ENCODE measurements around the gene CASTOR1. TPM values are rescaled to one million over a fixed set of nuclear protein-coding genes. Genes with fewer than 3 reads are reported as not detected.

CASTOR1 gene
- total RNA-seq, 2 experiments from 2014 or later = 3.6 to 4.0 TPM

GRCh38 chr22:30243661-30244060 lies 45.6 kb downstream of the CASTOR1 start:
- H3K4me3 Mint-ChIP-seq = peak overlapping the region; percentile 90
- peaks cover 47% of the 10 kb centered on the region for H3K36me3 Mint-ChIP-seq
- intact Hi-C loops (cut with micrococcal nuclease) = no loop called here
- DNase-seq = peak; percentile 50
- peak overlapping the region; percentile 94 for H3K27ac Mint-ChIP-seq
- CTCF ChIA-PET = interaction anchor here (0.6 to 3.1 kb wide), 9 partner anchors 11 to 135 kb away, joined by 3 to 10 read pairs (median 5); no protein-coding TSS in a partner anchor
- H3K9me3 Mint-ChIP-seq = no peaks in the 10 kb centered on the region
- H3K27me3 Mint-ChIP-seq = no peaks in the 10 kb centered on the region
- POLR2A ChIA-PET = interaction anchor here (1.0 to 1.8 kb wide), 4 partner anchors 20 to 84 kb away, joined by 3 to 9 read pairs (median 4); no protein-coding TSS in a partner anchor
- peaks cover 68% of the 10 kb centered on the region for H3K4me1 Mint-ChIP-seq (ENCODE audit: low read depth)

DNA sequence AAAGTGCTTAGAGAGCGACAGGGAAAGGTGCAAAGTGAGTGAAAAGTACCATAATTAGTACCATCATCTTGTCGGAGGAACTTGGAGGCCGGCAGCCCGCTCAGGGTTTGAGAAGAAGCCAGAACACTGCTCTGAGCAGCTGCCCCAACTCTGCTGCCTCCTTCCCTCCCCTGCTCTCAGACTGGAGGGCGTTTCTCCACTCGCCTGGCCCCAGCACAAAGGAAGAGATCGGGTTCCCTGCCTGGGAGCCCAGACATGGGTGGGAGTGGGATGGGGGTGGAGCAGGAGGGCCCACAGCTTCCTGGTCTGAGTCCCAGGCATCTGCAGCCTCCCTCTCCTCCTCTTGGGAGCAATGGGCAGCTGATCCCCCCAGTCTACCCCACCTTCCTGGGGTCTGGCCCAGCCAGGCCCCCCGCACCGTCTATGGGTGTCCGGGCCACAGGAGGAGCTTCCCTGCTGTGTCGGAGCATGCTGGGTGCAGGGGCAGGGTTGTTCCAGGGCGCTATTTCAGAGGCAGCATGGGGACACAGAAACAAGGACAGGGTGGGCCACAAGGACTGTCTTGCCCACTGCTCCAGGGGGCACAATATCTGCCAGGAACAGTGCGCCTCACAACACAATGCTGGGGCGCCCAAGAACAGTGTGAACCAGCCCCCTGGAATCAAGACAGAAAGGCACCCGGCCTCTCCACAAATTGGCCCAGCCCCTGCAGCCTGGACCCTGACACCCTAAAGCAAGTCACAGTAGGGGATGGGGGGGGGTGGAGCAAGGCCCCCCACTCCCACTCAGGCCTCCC lies 47.5 kb downstream of the CASTOR1 start:
- intact Hi-C loops (cut with micrococcal nuclease) = no loop called here
- Mint-ChIP-seq H3K4me1 (ENCODE audit: low read depth) (peaks cover 50% of the 10 kb centered on the region), H3K9me3 (no peaks in the 10 kb centered on the region), H3K36me3 (peaks cover 47% of the 10 kb centered on the region), H3K4me3 (peak overlapping the region; percentile 53), H3K27ac (peak overlapping the region; percentile 66), H3K27me3 (no peaks in the 10 kb centered on the region)
- ChIA-PET CTCF (interaction anchor here (1.0 to 1.1 kb wide), 2 partner anchors 63 to 134 kb away, joined by 3 read pairs; no protein-coding TSS in a partner anchor), POLR2A (interaction anchor here (1.5 kb wide), 1 partner anchor 50 kb away, joined by 4 read pairs; no protein-coding TSS in a partner anchor)
- DNase-seq = no peak

DNA sequence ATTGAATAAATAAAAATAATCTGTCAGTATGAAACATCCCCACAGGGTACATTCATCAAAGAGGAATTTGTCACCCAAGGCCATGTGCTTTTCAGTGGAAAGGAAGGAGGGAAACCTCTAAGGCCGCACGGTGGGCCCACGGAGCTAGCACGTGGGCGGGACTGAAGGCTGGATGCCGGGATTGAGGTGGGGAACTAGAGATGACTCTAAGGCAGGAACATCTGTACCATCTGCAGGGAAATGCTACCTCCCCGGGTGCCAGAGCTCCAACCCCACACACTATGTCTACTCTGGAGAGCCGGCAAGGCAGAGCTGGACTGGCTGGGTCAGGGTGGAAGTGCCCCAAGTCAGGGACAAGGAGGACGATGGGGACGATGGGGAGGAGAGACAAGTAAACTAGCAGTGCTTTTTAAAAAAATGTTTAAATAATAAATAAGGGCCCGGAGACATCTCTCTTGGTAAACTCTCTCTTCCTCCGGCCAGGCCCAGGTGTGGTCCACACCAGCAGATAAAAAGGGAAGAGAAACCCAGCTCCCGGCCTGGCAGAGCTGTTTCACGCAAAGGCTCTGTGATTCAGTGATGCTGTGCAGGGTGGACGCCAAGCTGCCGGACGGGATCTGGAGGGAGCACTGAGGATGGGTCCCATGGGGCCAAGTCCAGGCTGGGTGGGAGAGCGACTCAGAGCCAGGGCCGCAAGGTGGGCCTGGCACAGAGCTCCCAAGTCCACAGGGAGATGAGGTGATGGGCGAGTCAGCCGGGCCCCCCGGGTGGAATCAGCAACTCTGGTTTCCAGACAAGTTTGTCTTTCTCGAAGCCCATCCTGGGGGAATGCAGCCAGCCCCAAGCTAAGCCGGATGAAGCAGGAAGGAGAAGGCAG lies 48.5 kb downstream of the CASTOR1 start:
- H3K4me1 Mint-ChIP-seq (ENCODE audit: low read depth) = peaks cover 48% of the 10 kb centered on the region
- peak overlapping the region; percentile 66 for H3K27ac Mint-ChIP-seq
- peaks cover 43% of the 10 kb centered on the region for H3K36me3 Mint-ChIP-seq
- CTCF ChIA-PET = interaction anchor here (0.7 kb wide), 1 partner anchor 47 kb away, joined by 5 read pairs; no protein-coding TSS in a partner anchor
- no peaks in the 10 kb centered on the region for H3K27me3 Mint-ChIP-seq
- DNase-seq = no peak
- H3K9me3 Mint-ChIP-seq = no peaks in the 10 kb centered on the region
- intact Hi-C loops (cut with micrococcal nuclease) = no loop called here
- POLR2A ChIA-PET = interaction anchor here (0.9 to 1.5 kb wide), 4 partner anchors 49 to 133 kb away, joined by 3 to 4 read pairs (median 4); no protein-coding TSS in a partner anchor
- H3K4me3 Mint-ChIP-seq = peak overlapping the region; percentile 53

DNA sequence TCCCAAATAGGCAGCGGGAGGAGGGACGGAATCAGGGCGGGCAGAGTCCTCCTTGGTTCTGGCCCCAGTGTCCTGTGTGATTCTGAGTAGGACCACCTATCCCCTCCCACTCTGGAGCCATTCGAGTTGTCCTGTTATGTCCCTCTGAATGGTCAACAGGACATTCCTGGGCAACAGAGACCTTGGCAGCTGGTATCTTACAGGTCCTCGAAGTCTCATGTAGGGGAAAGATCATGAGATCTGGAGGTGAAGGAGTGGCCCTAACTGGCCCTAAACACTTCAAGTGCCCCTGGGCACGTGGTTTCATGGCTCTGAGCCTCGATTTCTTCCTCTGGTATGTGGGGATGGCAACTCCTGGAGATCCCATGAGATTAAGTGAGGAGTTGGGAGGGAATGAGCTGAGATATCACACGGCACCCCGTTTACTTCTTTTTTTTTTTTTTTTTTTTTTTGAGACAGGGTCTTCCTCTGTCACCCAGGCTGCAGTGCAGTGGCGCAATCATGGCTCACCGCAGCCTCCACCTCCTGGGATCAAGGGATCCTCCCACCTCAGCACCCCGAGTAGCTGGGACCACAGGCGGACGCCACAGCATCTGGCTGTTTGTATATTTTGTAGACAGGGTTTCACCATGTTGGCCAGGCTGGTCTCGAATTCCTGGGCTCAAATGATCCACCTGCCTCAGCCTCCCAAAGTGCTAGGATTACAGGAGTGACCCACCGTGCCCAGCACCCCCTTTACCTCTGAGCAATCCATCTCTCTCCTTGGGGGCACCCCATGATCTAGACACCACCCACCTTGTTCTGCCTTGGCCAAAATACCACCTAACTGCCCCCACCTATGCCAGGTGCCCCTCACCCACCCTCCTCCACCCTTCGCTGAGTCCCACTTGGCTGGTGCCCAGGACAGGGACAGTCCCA lies 49.6 kb downstream of the CASTOR1 start:
- Mint-ChIP-seq H3K36me3 (peaks cover 34% of the 10 kb centered on the region), H3K4me1 (ENCODE audit: low read depth) (peaks cover 39% of the 10 kb centered on the region), H3K9me3 (no peaks in the 10 kb centered on the region), H3K27me3 (no peaks in the 10 kb centered on the region), H3K4me3 (no peak overlapping the region), H3K27ac (peak overlapping the region; percentile 52)
- intact Hi-C loops (cut with micrococcal nuclease) = no loop called here
- POLR2A ChIA-PET = interaction anchor here (0.8 to 1.4 kb wide), 8 partner anchors 43 to 132 kb away, joined by 3 to 4 read pairs (median 3); no protein-coding TSS in a partner anchor
- DNase-seq = no peak
- CTCF ChIA-PET = no interaction called here

GRCh38 chr22:30238661-30239487 lies 50.4 kb downstream of the CASTOR1 start:
- H3K36me3 Mint-ChIP-seq = peaks cover 25% of the 10 kb centered on the region
- peaks cover 30% of the 10 kb centered on the region for H3K4me1 Mint-ChIP-seq (ENCODE audit: low read depth)
- DNase-seq = no peak
- POLR2A ChIA-PET = interaction anchor here (0.8 to 1.4 kb wide), 8 partner anchors 43 to 125 kb away, joined by 3 to 4 read pairs (median 3); no protein-coding TSS in a partner anchor
- H3K27ac Mint-ChIP-seq = peak overlapping the region; percentile 23
- H3K27me3 Mint-ChIP-seq = no peaks in the 10 kb centered on the region
- intact Hi-C loops (cut with micrococcal nuclease) = no loop called here
- no peak overlapping the region for H3K4me3 Mint-ChIP-seq
- no peaks in the 10 kb centered on the region for H3K9me3 Mint-ChIP-seq
- CTCF ChIA-PET = no interaction called here

- DNase-seq = no peak
- Mint-ChIP-seq H3K27ac (peak overlapping the region; percentile 23), H3K4me1 (ENCODE audit: low read depth) (peaks cover 24% of the 10 kb centered on the region), H3K27me3 (no peaks in the 10 kb centered on the region), H3K9me3 (no peaks in the 10 kb centered on the region), H3K36me3 (peaks cover 18% of the 10 kb centered on the region), H3K4me3 (no peak overlapping the region)
- CTCF ChIA-PET = interaction anchor here (0.8 to 1.7 kb wide), 2 partner anchors 50 to 152 kb away, joined by 3 to 4 read pairs; no protein-coding TSS in a partner anchor
- POLR2A ChIA-PET = interaction anchor here (0.8 to 1.5 kb wide), 4 partner anchors 42 to 124 kb away, joined by 3 to 4 read pairs (median 3); no protein-coding TSS in a partner anchor
- intact Hi-C loops (cut with micrococcal nuclease) = no loop called here
Measured at GRCh38 chr22:30238136-30238535, 51.2 kb downstream of the CASTOR1 start.

DNA sequence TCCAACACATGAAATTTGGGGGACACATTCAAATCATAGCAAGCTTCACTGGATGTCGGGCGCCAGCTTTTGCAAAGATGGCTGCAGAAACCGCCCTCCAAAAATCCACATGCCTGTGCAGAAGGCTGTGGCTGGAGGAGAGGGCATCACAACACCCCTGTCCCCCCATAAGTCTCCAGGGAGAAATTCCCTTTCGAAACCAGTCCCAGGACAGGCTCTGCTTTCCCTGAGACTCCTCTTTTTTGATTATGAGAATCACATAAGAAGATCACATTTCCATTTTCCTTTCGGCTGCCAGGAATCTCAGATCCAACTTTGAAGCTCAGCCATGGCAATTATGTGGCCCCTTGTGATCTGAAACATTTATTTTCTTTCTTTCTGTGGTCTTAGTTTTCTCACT lies 52.4 kb downstream of the CASTOR1 start:
- no peaks in the 10 kb centered on the region for H3K27me3 Mint-ChIP-seq
- ChIA-PET CTCF (interaction anchor here (1.1 to 1.7 kb wide), 2 partner anchors 51 to 77 kb away, joined by 3 to 4 read pairs; no protein-coding TSS in a partner anchor), POLR2A (interaction anchor here (1.5 kb wide), 1 partner anchor 40 kb away, joined by 4 read pairs; no protein-coding TSS in a partner anchor)
- DNase-seq = no peak
- intact Hi-C loops (cut with micrococcal nuclease) = no loop called here
- H3K36me3 Mint-ChIP-seq = peaks cover 11% of the 10 kb centered on the region
- H3K27ac Mint-ChIP-seq = no peak overlapping the region
- H3K9me3 Mint-ChIP-seq = no peaks in the 10 kb centered on the region
- no peak overlapping the region for H3K4me3 Mint-ChIP-seq
- peaks cover 13% of the 10 kb centered on the region for H3K4me1 Mint-ChIP-seq (ENCODE audit: low read depth)

GRCh38 chr22:30235687-30236170 lies 53.6 kb downstream of the CASTOR1 start:
- ChIA-PET POLR2A (interaction anchor here (1.1 kb wide), 1 partner anchor 13 kb away, joined by 3 read pairs; no protein-coding TSS in a partner anchor), CTCF (no interaction called here)
- H3K27me3 Mint-ChIP-seq = no peaks in the 10 kb centered on the region
- H3K27ac Mint-ChIP-seq = no peak overlapping the region
- H3K9me3 Mint-ChIP-seq = no peaks in the 10 kb centered on the region
- H3K4me1 Mint-ChIP-seq (ENCODE audit: low read depth) = peaks cover 5% of the 10 kb centered on the region
- intact Hi-C loops (cut with micrococcal nuclease) = no loop called here
- H3K36me3 Mint-ChIP-seq = peaks cover 4% of the 10 kb centered on the region
- no peak for DNase-seq
- no peak overlapping the region for H3K4me3 Mint-ChIP-seq
